ENCODE data around the gene INTS1.

DNA sequence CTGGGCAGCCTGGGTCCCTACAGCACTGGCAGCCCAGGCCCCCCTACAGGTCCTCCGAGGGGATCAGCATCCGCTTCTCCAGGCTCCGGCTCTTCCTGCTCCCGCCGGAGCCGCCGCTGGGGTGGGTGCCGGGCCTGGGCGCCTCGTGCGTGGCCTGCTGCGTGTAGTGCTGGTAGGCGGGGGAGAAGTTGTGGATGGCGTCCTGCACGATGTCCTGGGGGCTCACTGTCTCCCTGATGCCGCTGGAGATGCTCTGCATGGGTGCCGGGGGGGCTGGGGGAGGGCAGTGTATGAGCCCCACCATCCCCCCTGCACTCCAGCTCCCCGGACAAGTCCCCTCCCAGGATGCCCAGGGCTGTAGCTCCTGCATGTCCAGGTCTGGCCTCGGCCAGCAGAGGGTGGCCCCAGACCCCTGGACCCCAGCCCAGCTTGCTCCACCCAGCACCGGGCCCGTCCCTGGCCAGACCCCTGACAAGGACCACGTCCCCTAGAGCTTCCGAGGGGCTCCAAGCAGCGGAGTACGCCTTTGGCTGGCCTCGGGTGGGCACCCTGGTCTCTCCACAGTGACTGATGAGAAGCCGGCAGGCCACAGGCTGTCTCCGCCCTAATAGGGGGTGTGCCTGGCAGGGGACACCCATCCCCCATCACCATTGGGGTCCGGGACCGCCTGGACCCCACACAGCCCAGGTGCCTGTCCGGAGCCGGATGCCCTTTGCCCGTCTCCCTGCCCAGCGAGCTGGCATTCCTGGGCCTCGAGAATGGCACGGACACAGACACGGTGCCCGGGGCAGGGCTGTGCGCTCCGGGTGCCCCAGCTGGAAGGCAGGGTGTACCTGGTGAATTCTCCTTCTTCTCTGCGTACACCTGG, 43.0 kb upstream of the INTS1 start:
- TF ChIP-seq, protein P1, sequence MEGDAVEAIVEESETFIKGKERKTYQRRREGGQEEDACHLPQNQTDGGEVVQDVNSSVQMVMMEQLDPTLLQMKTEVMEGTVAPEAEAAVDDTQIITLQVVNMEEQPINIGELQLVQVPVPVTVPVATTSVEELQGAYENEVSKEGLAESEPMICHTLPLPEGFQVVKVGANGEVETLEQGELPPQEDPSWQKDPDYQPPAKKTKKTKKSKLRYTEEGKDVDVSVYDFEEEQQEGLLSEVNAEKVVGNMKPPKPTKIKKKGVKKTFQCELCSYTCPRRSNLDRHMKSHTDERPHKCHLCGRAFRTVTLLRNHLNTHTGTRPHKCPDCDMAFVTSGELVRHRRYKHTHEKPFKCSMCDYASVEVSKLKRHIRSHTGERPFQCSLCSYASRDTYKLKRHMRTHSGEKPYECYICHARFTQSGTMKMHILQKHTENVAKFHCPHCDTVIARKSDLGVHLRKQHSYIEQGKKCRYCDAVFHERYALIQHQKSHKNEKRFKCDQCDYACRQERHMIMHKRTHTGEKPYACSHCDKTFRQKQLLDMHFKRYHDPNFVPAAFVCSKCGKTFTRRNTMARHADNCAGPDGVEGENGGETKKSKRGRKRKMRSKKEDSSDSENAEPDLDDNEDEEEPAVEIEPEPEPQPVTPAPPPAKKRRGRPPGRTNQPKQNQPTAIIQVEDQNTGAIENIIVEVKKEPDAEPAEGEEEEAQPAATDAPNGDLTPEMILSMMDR (IDR thresholded peaks at IDR 0.05 in 4 of 5, conservative IDR thresholded peaks at IDR 0.05 in 1 of 5) = no peak
- no peak for TF ChIP-seq POLR2A (IDR thresholded peaks at IDR 0.05)

Measured in gastrocnemius medialis (tissue), 4 donors.